Lung (tissue), 12 donors: ENCODE results near the gene PROM2. TPM values are rescaled to one million over a fixed set of nuclear protein-coding genes. Genes with fewer than 3 reads are reported as not detected.
A peak's percentile ranks its signal among the peaks of the same experiment; 100 is the strongest.

Experiments used
- ATAC-seq: fragments of 200-7000 bp; cut with Tn5 transposase; one replicate; pipeline ENCODE4 v1.9.1; 2020; ENCODE audit warnings: moderate number of reproducible peaks; ENCODE audit not compliant: insufficient read depth, low FRiP score
- DNase-seq, 3 donors: peaks; one replicate each; pipeline ENCODE4 v3.0.0-alpha.2; 2013 to 2017
- H3K27ac ChIP-seq, 2 donors: one replicate each; pipeline ENCODE4 v1.5.1; 2013; ENCODE audit warnings: mild to moderate bottlenecking in 2 of 2, moderate library complexity in 2 of 2, control low read depth in 1 of 2, inconsistent platforms in 1 of 2, low read depth in 1 of 2, low read length in 1 of 2
- H3K27me3 ChIP-seq, 3 donors: one replicate each; pipeline ENCODE4 v1.5.1; 2013; ENCODE audit warnings: low read length in 2 of 3; ENCODE audit not compliant: control insufficient read depth in 3 of 3, insufficient read depth in 3 of 3
- H3K36me3 ChIP-seq, 4 donors: one replicate each; pipeline ENCODE4 v1.5.1; 2013; ENCODE audit warnings: low read length in 4 of 4, mild to moderate bottlenecking in 1 of 4, moderate library complexity in 1 of 4; ENCODE audit not compliant: control insufficient read depth in 4 of 4, insufficient read depth in 4 of 4
- H3K4me1 ChIP-seq, 5 donors: one replicate each; pipeline ENCODE4 v1.5.1; 2013; ENCODE audit warnings: low read length in 5 of 5, mild to moderate bottlenecking in 2 of 5, moderate library complexity in 1 of 5; ENCODE audit not compliant: control insufficient read depth in 5 of 5, insufficient read depth in 5 of 5
- H3K4me3 ChIP-seq: one replicate; pipeline ENCODE4 v1.5.1; 2013; ENCODE audit warnings: mild to moderate bottlenecking, control low read depth, moderate library complexity
- H3K9ac ChIP-seq, 2 donors: one replicate each; pipeline ENCODE4 v1.5.1; 2013; ENCODE audit warnings: low read length in 2 of 2, control low read depth in 1 of 2; ENCODE audit not compliant: insufficient read depth in 1 of 2
- H3K9me3 ChIP-seq, 4 donors: one replicate each; pipeline ENCODE4 v1.5.1; 2013; ENCODE audit warnings: low read length in 3 of 4, mild to moderate bottlenecking in 1 of 4, moderate library complexity in 1 of 4; ENCODE audit not compliant: control insufficient read depth in 4 of 4, insufficient read depth in 3 of 4
- WGBS, 2 donors: extraction: QIAGEN DNeasy Blood & Tissue Kit; methylation state at CpG; one replicate each; pipeline ENCODE4 v1.1.7; 2013; 5-methylcytosine and 5-hydroxymethylcytosine counted together
- polyA plus RNA-seq, 2 donors: library from polyadenylated mRNA; stranded (reverse); fragments of 200-250 nt; gene quantifications; one replicate each; pipeline ENCODE4 v1.2.1, GENCODE V29; 2013
- total RNA-seq, 2 donors: library from RNA; depleted of rRNA in 1 of 2; stranded (reverse); fragments of >200 nt in 1 of 2; gene quantifications; one replicate each; pipeline ENCODE4 v1.2.1, GENCODE V29; 2014 to 2021
- TF ChIP-seq, protein P1 (sequence below): IDR thresholded peaks from 2 replicates; pipeline ENCODE4 v1.5.1; 2012; ENCODE audit warnings: mild to moderate bottlenecking; ENCODE audit errors: control extremely low read depth, extremely low read depth
- donor health status: control.
- donor health status: control.
- donor health status: Bipolar disorder and iron deficiency.
- donor health status: healthy.
- donor health status: DM: yes; HTN: yes; CAD: no.

PROM2 gene
- total and polyA plus RNA-seq, 4 donors, result 4.1 to 11.5 (median 5.2) TPM

DNA sequence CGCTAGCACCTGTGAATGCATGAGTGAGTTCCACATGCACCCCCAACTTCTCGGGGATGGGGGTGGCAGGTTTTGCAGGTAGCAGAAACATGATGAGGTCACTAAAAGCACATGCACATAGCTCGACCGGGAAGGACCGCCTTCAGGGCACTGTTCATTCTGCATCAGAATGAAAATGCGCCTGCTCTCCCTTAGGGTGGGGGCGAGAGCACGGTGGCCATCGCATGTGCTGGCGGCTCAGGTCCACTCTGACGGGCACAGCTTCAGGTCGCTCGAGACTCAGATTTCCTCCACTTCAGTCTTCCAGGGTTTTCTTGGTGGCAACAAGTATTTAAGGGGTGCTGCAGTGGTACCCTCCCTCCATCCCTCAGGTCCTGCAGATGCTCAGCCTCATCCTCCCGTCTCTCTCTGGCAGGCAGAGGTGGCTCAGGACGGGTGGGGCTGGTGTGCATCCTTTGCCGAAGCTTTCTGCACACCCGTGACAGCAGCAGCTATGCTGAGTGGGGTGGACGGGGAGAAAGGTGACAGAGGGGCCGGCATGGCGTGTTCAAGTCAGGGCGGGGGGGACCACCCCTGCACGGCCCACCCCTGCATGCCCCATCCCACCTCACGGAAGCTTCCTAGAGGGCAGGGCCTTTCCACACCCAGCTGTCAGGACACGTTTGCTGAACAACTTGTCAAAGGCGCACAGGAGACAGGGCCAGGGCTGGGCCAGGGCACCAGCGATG, 37.7 kb downstream of the PROM2 start:
- Histone ChIP-seq H3K27ac (no peak overlapping the region), H3K4me1 (no peaks in the 10 kb centered on the region), H3K9ac (no peak overlapping the region), H3K27me3 (no peaks in the 10 kb centered on the region), H3K36me3 (no peaks in the 10 kb centered on the region), H3K9me3 (no peaks in the 10 kb centered on the region), H3K4me3 (no peak overlapping the region)
- TF ChIP-seq, protein P1, sequence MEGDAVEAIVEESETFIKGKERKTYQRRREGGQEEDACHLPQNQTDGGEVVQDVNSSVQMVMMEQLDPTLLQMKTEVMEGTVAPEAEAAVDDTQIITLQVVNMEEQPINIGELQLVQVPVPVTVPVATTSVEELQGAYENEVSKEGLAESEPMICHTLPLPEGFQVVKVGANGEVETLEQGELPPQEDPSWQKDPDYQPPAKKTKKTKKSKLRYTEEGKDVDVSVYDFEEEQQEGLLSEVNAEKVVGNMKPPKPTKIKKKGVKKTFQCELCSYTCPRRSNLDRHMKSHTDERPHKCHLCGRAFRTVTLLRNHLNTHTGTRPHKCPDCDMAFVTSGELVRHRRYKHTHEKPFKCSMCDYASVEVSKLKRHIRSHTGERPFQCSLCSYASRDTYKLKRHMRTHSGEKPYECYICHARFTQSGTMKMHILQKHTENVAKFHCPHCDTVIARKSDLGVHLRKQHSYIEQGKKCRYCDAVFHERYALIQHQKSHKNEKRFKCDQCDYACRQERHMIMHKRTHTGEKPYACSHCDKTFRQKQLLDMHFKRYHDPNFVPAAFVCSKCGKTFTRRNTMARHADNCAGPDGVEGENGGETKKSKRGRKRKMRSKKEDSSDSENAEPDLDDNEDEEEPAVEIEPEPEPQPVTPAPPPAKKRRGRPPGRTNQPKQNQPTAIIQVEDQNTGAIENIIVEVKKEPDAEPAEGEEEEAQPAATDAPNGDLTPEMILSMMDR, result no peak
- WGBS, 2 donors, result 80 to 84% methylated on average over 26 of the region's 26 CpGs
- DNase-seq, result no peak
- ATAC-seq, result no peak

DNA sequence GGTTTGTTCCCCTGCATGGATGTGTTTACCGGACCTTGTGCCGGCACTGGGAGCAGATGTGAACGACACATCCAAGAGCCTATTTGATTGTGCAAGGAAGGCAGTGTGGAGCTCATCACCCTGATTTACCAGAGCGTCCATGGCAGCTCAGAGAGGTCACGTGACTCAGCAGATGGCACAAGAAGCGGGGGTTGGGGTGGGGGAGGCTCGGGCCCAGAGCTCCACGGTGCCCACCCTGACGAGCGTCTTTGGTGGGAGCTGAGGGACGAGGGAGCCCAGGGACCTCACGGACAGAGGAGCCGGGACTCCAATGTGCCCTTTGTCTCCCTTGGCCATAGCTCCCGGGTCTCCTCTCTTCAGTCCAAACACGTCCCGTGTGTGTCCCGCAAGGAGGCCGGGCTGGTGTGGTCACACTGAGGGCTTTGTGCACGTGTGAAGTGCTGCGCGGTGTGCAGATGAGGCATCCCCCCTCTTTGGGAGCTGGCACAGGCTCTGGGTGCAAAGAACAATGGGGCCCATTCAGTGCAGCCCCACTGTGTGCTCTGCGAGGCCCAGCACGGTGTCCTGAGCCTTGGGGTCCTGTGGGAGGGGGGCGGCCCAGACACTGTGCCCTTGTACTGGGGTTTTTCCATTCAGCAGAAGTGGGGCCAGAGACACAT, 38.4 kb downstream of the PROM2 start:
- no peaks in the 10 kb centered on the region for H3K9me3 ChIP-seq
- TF ChIP-seq, protein P1, result no peak
- no peaks in the 10 kb centered on the region for H3K4me1 ChIP-seq
- H3K27me3 ChIP-seq, result no peaks in the 10 kb centered on the region
- H3K27ac ChIP-seq, result no peak overlapping the region
- DNase-seq (no peak), ATAC-seq (no peak)
- WGBS, 2 donors, result 87 to 91% methylated on average over 24 of the region's 24 CpGs
- H3K4me3 ChIP-seq, result no peak overlapping the region
- H3K36me3 ChIP-seq, result no peaks in the 10 kb centered on the region
- no peak overlapping the region for H3K9ac ChIP-seq

DNA sequence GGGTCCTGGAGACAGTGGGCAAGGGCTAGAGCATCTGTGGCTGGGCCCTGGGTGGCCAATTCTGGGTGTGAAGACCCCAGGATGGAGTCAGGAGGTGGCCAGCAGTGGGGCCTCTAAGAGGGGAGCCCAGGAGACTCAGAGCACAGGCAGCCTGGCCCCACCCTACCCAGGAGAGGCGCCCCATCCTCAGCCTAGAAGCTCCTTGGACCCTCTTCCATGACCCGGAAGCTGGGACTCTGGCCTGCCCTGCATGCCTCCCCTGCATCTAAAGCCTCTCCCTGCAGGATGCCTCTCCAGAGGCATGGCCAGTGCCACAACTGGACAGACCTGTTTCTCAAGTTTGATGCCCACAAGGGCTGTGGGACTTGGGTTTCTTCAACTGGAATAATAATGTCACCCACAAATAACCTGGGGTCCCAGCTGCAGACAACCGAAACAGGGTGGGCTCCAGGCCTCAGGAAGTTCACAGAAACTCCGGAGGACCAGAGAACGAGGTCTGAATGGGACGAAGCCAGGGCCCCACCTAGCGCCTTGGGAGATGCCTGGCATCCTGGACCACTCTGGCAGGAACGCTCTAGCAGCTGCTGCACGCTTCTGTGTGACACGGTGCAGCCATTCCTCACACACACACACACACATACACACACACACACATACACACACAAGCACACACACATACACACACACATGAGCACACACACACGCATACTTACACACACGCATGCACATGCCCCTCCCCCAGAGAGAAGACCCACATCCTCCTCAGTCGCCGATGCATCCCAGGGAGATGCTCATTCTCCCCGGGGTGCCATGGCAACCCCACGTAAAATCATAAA, 39.3 kb downstream of the PROM2 start:
- no peak overlapping the region for H3K4me3 ChIP-seq
- H3K36me3 ChIP-seq, result no peaks in the 10 kb centered on the region
- no peak overlapping the region for H3K9ac ChIP-seq
- H3K9me3 ChIP-seq, result no peaks in the 10 kb centered on the region
- H3K27me3 ChIP-seq, result no peaks in the 10 kb centered on the region
- H3K4me1 ChIP-seq, result no peaks in the 10 kb centered on the region
- 82 to 92% methylated on average over 16 of the region's 16 CpGs for WGBS, 2 donors
- TF ChIP-seq, protein P1, result no peak
- H3K27ac ChIP-seq, result no peak overlapping the region
- ATAC-seq (no peak), DNase-seq (peak in 1 of 3 donors; percentile 39)
